GM18507 (cell line): Measurements from ENCODE around the gene LRRC49.

ENCODE experiments used
- DNase-seq: peaks from one replicate; pipeline ENCODE4 v3.0.0; 2011; ENCODE audit warnings: low read depth; ENCODE audit not compliant: insufficient read length; ENCODE audit errors: extremely low spot score
- FAIRE-seq: peaks from 2 replicates; lab custom pipeline; 2011; peaks lifted over from hg19 to GRCh38; lab: Jason Lieb, UNC

LRRC49 gene

DNA sequence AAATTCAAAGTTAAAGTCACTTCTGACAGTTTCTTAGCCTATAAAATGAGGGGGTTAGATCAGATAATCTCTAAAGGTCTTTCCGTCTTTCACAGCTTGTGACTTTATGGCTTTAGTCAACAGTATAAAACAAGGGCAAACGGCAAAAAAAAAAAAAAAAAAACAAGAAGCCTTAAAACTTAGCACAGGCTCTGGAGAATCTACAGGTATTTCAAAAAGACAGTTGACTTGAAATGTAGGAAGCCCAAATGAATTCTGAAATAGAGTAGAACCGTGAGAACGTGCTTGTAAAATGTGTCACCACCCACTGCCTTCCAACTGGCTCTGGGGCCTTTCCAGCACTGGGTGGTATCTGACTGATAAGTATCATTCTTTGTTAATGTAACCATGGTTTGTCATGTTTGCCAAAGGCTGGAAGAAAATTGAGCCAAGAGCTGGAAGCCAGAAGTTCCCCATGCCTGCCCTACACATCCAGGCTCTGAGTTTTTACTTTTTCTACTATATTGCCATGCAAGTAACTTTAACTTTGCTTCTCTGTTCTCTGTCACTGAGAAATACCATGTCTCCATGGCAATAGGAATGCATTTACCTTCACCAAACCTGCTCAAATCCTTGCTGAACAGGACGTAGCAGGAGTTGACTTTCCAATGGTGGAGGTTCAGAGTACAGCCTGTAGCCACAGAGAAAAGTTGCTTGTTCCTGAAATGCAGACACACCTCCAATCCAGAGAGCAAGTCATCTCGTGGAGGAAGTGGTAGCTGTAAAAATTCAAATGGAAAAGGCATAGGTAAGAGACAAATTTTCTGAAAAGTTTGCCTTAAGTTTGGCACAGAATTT is 186.8 kb downstream of the LRRC49 start:
- FAIRE-seq (no peak), DNase-seq (no peak)

DNA sequence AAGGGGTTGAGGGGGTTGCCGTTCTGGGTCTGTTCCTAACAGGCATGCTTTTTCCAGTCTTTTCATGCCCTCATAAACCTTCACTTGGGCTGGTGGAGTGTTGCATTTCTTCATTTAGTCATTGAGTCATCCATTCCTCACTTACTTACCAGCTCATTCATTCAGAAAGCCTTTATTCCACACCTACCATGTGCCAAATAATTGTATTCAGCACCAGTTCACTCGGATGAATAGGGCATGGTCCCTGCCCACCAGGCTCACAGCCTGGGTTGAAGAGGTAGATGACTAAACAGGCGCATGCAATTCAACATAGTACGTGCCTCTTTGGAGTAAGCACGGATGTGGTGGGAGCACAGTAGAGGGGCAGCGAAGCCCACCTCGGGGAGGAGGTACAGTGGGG is 187.5 kb downstream of the LRRC49 start:
- no peak for FAIRE-seq
- DNase-seq = no peak

DNA sequence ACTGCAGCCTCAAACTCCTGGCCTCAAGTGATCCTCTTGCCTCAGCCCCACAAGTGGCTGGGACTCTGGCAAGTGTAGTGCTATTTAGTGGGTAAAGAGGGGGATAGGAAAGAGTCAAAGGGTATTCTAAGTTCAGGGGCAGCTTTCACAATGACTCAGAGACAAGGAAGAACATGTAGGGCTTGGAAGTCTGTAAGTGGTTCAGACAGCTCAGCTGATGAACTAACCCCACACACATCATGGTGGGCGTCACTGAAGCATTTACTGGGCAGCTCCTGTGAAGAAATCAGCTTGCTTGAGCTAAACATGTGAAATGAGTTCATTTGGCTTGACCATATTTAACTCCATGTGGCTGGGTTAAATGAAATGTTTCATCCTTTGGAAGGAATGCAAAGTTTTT is 188.1 kb downstream of the LRRC49 start:
- no peak for FAIRE-seq
- no peak for DNase-seq

DNA sequence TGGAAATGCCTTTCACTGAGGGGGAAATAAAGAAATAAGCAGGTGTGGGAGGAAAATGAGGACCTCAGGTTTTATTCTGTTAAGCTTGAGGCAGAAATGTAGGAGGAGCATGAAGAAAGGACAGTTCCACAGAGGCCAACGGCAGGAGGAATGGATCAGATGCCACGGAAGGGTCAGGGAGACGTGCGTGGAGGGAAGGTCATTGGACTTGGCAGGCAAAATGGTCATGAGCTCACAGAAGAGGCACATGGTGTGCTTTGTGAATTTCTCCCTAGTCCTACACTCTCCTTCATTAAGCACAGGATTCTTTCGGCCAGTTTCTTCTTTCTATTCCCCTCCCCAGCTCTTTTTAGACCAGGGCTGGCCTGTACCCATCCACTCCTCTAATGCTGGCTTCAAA is 190.2 kb downstream of the LRRC49 start:
- no peak for FAIRE-seq
- no peak for DNase-seq

DNA sequence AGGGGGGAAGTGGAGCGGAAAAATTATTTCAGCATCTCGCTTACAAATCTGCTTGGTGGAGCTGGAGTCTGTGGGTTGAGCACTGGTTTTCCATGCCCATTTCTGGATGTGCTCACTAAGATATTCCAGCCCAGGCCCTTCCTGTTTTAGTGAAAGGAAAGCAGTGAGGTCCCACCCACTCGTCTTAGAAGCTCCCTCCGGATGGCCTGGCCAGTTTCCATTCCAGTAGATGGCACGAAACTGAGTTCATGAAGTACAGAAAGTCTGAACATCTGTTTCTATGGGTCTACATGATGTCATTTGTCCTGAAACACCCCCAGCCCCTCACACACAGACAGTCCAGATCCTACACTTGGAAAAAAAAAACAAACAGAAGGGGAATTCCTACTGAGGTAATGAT is 190.7 kb downstream of the LRRC49 start:
- DNase-seq (no peak), FAIRE-seq (no peak)

DNA sequence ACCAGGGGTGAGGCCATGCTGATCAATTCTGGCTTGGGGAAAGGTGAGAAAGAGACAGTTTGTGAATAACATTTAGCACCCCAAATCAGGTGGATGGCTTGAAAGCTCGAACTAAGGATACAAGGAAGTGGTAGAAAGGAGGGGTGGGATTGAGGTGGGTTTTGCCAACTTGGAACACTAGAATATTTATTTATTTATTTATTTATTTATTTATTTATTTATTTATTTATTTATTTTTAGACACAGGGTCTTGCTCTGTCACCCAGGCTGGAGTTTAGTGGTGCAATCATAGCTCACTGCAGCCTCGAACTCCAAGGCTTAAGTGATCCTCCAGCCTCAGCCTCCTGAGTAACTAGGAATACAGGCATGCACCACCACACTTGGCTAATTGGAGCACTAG is 191.6 kb downstream of the LRRC49 start:
- FAIRE-seq (no peak), DNase-seq (no peak)

DNA sequence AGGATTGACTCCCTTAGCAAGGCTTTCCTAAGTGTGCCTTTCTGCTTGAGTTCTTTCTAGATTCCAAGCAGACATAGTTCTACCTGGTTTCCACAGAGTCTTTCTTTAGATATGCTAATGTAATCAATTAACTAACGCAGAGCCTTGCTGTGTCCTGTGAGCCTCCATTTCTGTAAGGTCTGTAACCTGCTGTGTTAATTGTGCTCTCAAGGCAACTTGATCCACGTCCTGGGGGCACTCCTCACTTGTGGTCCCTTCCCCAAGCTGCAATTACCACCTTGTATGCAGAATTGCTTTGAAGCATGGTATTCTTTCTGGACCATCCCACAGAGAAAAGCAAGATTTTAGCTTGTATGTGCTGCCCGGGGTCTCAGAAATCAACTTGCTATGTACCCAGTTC is 193.2 kb downstream of the LRRC49 start:
- FAIRE-seq = no peak
- DNase-seq = no peak

DNA sequence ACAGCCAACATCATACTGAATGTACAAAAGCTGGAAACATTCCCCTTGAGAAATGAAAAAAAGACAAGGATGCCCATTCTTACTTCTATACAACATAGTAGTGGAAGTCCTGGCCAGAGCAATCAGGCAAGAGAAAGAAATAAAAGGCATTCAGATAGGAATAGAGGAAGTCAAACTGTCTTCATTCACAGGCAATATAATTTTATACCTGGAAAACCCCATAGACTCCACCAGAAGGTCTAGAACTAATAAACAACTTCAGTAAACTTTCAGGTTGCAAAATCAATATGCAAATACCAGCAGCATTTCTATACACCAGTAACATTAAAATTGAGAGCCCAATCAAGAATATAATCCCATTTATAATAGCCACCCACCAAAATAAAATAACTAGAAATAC is 195.5 kb downstream of the LRRC49 start:
- no peak for DNase-seq
- FAIRE-seq = no peak

DNA sequence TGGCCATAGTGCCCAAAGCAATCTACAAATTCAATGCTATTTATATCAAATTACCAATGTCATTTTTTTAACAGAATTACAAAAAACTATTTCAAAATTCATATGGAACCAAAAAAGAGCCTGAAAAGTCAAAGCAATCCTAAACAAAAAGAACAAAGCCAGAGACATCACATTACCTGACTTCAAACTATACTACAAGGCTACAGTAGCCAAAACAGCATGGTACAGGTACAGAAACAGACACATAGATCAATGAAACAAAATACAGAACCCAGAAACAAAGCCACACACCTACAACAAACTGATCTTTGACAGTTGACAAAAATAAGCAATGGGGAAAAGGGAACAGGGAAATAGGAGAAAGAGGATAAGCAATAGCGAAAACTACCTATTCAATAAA is 196.1 kb downstream of the LRRC49 start:
- FAIRE-seq = no peak

DNA sequence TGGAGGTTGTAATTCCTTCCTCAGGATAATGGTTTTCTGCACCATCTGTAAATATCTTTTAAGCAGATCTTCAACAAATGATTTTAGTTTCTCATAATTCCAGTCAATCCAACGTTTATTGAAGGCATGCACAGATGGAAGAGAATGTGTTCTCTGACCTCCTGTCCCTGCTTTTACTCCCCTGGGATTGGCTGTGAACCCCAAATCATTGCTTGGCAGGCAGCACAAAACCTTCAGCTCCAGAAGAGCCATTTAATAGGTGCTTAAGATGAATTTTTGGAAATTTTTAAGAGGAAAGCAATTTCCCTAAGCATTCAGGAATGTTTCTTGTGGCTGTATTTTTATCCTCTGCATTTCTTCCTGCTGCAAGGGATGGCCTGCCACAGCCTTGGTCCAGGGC is 197.2 kb downstream of the LRRC49 start:
- DNase-seq = no peak
- FAIRE-seq = no peak

More for the DNA sequence above, 196.1 kb downstream of the LRRC49 start:
- DNase-seq = no peak

DNA sequence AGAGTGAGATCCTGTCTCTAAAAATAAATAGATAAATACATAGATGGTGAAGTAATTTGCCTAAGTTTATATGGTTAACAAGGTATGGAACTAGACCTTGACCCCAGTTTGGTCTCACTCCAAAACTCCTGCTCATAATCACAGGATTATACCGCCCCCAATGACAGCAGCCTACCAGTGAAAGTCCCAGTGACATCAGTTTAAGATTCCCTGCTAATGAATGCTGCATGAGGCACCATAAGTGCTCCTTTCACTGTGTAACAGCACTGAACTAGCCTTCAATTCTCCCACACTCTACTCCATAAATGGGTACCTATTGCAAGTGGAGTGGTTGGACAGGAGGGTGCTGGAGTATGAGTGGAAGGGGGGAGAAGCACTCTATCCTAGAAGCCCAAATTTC is 199.0 kb downstream of the LRRC49 start:
- FAIRE-seq = no peak
- no peak for DNase-seq

DNA sequence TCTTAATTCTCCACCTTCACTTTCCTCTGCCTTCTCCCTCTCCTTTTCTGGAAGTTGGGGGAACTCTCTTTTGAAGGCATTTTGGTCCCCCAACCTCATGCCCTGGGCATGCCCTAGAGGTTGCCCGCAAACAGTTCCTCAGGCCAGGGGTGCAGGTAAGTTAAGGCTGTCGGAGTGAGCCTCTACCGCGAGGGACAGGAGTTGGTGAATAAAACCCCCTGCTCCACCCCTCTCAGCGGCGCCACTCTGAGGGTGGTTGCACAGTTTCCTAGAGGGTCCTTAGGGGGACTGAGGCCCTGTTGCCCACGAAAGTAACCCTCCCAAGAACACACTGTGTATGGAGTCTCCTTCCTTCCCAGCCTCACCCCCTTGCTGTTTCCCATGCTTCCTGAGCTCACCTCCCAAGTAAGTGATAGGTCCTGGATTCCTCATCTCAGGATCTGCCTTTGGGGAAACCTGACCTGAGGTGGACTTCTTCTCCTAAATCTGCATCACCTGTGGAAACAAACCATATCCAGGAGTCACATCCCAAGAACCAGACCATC is 199.5 kb downstream of the LRRC49 start:
- DNase-seq (no peak), FAIRE-seq (no peak)

DNA sequence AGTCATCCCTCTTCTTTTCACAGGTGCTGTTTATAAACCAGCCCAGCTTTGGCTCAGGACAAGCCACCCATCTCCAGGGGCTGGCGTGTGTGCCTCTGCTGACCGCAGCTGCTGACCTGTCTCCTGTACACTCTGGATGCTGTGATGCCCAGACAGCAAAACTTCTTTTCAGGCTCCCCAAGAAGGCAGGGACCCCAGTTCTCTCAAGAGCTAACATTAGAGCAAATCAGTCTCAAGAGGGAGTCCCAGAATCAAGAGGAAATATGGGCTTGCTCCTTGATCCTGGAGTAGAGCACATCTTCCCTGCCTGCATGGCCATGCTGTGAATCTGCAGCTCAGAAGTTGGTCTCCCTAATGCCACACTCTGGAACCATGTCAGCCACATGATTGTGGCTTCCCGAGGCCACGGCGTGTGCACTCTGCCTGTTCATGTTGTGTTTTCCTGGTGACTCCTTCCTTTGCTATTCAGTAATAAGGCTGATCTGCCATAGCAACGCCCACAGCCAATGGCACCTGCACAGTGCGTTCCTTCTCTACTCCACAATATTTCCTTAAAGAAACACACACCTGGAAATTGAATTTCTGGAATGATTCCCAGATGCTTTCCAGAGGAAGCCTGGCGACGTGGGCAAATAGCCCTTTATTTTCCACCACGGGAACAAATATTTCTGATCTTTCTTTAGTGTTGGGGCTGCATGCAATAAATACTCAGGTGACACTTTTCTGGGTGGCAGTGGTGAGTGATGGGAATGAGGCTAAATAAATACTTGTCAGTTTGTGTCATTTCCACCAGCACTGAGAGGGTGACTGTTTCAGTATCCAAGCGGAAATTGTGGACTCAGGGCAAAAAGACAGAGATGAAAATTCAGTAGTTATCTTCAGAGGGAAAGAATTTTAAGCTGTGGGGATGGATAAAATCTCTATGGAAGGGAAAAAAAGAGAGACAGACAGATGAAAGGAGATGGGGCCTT is 200.7 kb downstream of the LRRC49 start:
- no peak for FAIRE-seq
- no peak for DNase-seq

DNA sequence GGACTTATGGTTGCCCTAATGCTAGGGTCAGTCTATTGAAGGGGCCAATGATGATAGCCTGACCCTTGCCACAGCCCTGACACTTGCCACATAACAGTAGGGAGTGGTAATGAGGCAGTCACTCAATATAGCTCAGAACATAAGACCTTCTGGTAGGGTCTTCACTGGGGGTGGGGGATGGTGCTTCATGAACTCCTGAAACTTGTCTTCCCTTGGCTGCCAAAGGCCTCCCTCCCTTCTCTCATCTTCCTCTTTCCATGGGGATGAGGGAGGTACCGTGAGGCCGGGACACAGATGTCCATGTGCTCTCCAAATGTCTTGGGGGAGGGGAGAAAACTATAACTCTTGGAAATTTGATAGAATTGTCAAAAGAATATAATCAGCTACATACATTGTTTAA is 201.5 kb downstream of the LRRC49 start:
- FAIRE-seq = no peak

DNA sequence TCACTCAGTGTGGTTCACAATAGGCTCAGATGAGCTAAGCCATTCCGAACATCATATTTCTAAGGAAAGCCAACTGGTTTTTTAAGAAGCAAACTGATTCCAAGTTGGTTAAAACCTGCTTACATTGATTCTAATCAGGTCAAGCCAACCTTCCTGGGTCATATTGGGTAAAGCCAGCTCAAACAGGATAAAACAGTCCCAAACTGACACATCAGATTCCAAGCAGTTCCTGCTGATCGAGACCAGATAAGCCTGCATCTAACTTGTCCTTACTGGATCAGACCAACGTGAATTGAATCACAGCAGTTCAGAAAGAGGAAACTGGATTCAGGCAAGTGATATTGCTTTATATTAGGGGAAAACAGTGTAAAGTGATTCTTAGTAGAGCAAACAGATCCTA is 204.1 kb downstream of the LRRC49 start:
- FAIRE-seq = no peak
- DNase-seq = no peak

More for the DNA sequence above, 201.5 kb downstream of the LRRC49 start:
- DNase-seq = no peak

DNA sequence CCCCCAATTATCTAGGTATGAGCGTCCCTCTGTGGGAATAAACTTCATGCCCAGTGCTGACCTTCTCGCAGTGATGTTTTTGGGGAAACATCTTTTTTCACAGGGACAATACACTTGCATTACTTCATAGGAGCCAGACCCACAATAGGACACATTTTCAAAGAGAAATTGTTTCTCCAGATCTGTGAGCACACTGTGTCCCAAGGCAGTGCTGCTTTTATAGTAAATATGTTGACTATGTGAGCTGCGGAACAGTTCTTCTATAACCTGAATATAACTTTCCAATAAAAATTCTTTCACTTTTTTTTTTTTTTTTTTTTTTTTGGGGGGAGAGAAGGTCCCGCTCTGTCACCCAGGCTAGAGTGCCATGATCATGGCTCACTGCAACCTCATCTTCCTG is 205.3 kb downstream of the LRRC49 start:
- no peak for FAIRE-seq
- DNase-seq = no peak

DNA sequence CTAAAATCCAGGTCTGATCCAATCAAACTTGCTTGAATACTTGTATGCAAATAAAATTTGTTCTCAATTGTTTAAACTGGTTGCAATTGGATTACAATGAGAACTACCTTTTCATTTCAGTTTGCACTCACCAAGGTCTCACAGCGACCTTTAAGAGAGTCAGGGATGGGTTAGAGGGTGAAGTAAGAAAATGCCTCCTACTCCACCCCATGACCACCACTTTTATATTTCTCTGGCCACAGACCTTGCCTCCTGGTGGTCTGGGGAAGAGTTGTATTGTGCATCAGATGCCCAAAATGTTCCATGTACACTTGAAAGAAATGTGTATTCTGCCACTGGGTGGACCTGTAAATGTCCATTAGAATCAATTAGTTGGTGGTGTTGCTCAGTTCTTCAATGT is 206.3 kb downstream of the LRRC49 start:
- FAIRE-seq (no peak), DNase-seq (no peak)
